B cell (primary cell): ENCODE data around the gene TRNP1. TPM values are rescaled to one million over a fixed set of nuclear protein-coding genes. Genes with fewer than 3 reads are reported as not detected.

Source experiments
- ATAC-seq: fragments of 200-7000 bp; cut with Tn5 transposase; one replicate; pipeline ENCODE4 v1.10.0; 2021; ENCODE audit warnings: low read depth, mild to moderate bottlenecking, moderate number of reproducible peaks, moderate library complexity
- CTCF ChIA-PET: fragments of 350-600 bp; sonication (Branson Sonifier 250); formaldehyde crosslinking; loops from one replicate; lab custom pipeline; 2021; ENCODE audit warnings: antibody characterized with exemption, inconsistent platforms; lab: Charles Lee
- POLR2A ChIA-PET: fragments of 350-600 bp; sonication (Branson Sonifier 250); formaldehyde crosslinking; loops from one replicate; lab custom pipeline; 2021; ENCODE audit warnings: antibody characterized with exemption; lab: Charles Lee
- DNase-seq: peaks from one replicate; pipeline ENCODE4 v3.0.0; 2013
- H2AFZ ChIP-seq: 2 replicates; pipeline ENCODE4 v1.6.1; 2012; ENCODE audit warnings: mild to moderate bottlenecking, low read depth, low read length; ENCODE audit not compliant: insufficient read depth, poor library complexity, severe bottlenecking
- H3K27ac ChIP-seq, 2 donors: 1 replicate in 1 of 2; 2 replicates in 1 of 2; pipeline ENCODE4 v1.5.1; 2012 to 2013; ENCODE audit warnings: low read length in 2 of 2, mild to moderate bottlenecking in 2 of 2, moderate library complexity in 1 of 2
- H3K27me3 ChIP-seq, 4 experiments: fragments of 200-600 bp in 1 of 4; sonication (generic) in 1 of 4; replicated peaks in 1 of 4; 1 replicate in 2 of 4; 2 replicates in 2 of 4; pipeline versions ENCODE4 v1.6.1 to v1.7.0; 2013 to 2016; ENCODE audit warnings: low read length in 3 of 4, mild to moderate bottlenecking in 2 of 4, mixed read lengths in 1 of 4, moderate library complexity in 1 of 4; ENCODE audit not compliant: insufficient read depth in 4 of 4, control insufficient read depth in 3 of 4; ENCODE audit errors: control extremely low read depth in 1 of 4
- H3K36me3 ChIP-seq, 2 experiments: replicated peaks in 1 of 2; 1 replicate in 1 of 2; 2 replicates in 1 of 2; pipeline versions ENCODE4 v1.6.1 to v1.7.1; 2013; ENCODE audit warnings: low read length in 1 of 2; ENCODE audit not compliant: insufficient read depth in 2 of 2, control insufficient read depth in 1 of 2; ENCODE audit errors: control extremely low read depth in 1 of 2, extremely low read depth in 1 of 2
- H3K4me1 ChIP-seq, 2 donors: fragments of 200-600 bp in 1 of 2; sonication (generic) in 1 of 2; 1 replicate in 1 of 2; 2 replicates in 1 of 2; pipeline versions ENCODE4 v1.5.1 to v1.6.1; 2013 to 2017; ENCODE audit warnings: low read length in 2 of 2; ENCODE audit not compliant: control insufficient read depth in 2 of 2, insufficient read depth in 2 of 2
- H3K4me2 ChIP-seq: replicated peaks from 2 replicates; pipeline ENCODE3; 2012; ENCODE audit warnings: mild to moderate bottlenecking, low read depth, low read length; ENCODE audit not compliant: poor library complexity, severe bottlenecking
- H3K4me3 ChIP-seq, 5 experiments: fragments of 200-600 bp in 1 of 5; sonication (generic) in 1 of 5; 1 replicate in 3 of 5; 2 replicates in 2 of 5; pipeline versions ENCODE4 v1.5.1 to v1.7.0; 2011 to 2016; ENCODE audit warnings: low read length in 4 of 5, mild to moderate bottlenecking in 4 of 5, low read depth in 2 of 5, control low read depth in 1 of 5, moderate library complexity in 1 of 5; ENCODE audit not compliant: insufficient read depth in 1 of 5; ENCODE audit errors: control extremely low read depth in 1 of 5, extremely low read depth in 1 of 5
- H3K79me2 ChIP-seq: fragments of 200-600 bp; sonication (generic); one replicate; pipeline ENCODE4 v1.6.0; 2016; ENCODE audit warnings: low read length; ENCODE audit not compliant: control insufficient read depth, insufficient read depth
- H3K9ac ChIP-seq: fragments of 200-600 bp; sonication (generic); 2 replicates; pipeline ENCODE4 v1.6.1; 2017; ENCODE audit warnings: mild to moderate bottlenecking, low read length, moderate library complexity
- H3K9me3 ChIP-seq, 3 donors: one replicate each; pipeline versions ENCODE4 v1.6.1 to v1.7.1; 2013; ENCODE audit warnings: low read length in 2 of 3; ENCODE audit not compliant: control insufficient read depth in 2 of 3, insufficient read depth in 1 of 3; ENCODE audit errors: control extremely low read depth in 1 of 3
- H4K20me1 ChIP-seq: 2 replicates; pipeline ENCODE4 v1.6.0; 2012; ENCODE audit warnings: mild to moderate bottlenecking, low read length; ENCODE audit not compliant: insufficient read depth, control insufficient read depth, poor library complexity, severe bottlenecking
- H3K27ac Mint-ChIP-seq: one replicate; pipeline ENCODE4 v1.8.0; 2021; ENCODE audit warnings: mixed read lengths
- H3K27me3 Mint-ChIP-seq: one replicate; pipeline ENCODE4 v1.8.0; 2021; ENCODE audit warnings: mixed read lengths
- H3K4me1 Mint-ChIP-seq: one replicate; pipeline ENCODE4 v1.8.0; 2021; ENCODE audit warnings: mixed read lengths
- H3K4me3 Mint-ChIP-seq: one replicate; pipeline ENCODE4 v1.8.0; 2021; ENCODE audit warnings: mixed read lengths
- H3K9me3 Mint-ChIP-seq: one replicate; pipeline ENCODE4 v1.8.0; 2022; ENCODE audit warnings: mixed read lengths; ENCODE audit not compliant: insufficient read depth
- EZH2 ChIP-seq: IDR thresholded peaks from 2 replicates; pipeline ENCODE4 v1.6.1; 2012; ENCODE audit warnings: borderline replicate concordance, low read depth, mild to moderate bottlenecking, moderate library complexity, low read length; ENCODE audit not compliant: insufficient read depth, poor library complexity, severe bottlenecking
- WGBS: methylation state at CpG from one replicate; pipeline ENCODE4 v1.1.5; 2013; ENCODE audit warnings: missing lambda C conversion rate; ENCODE audit not compliant: insufficient coverage; 5-methylcytosine and 5-hydroxymethylcytosine counted together
- intact Hi-C: fragments of 100-400 bp; cut with micrococcal nuclease; formaldehyde crosslinking; loops from one replicate; pipeline ENCODE4 v1.10.0; 2022
- polyA plus RNA-seq: library from polyadenylated mRNA; depleted of rRNA; stranded (reverse); fragments of >200 nt; gene quantifications from 2 replicates; pipeline ENCODE4 v1.2.3, GENCODE V29; 2012
- total RNA-seq, 2 donors: library from RNA; stranded (reverse); fragments of 120-200 nt in 1 of 2; gene quantifications; 1 replicate in 1 of 2; 2 replicates in 1 of 2; pipeline versions ENCODE4 v1.2.3 to v1.2.4, GENCODE V29; 2013 to 2022
- TF ChIP-seq, protein P1 (sequence below): fragments of 200-600 bp; IDR thresholded peaks from one replicate; pipeline ENCODE4 v1.8.0; 2022; ENCODE audit warnings: antibody characterized with exemption, mild to moderate bottlenecking

TRNP1 gene
- total and polyA plus RNA-seq, 2 donors (not counting 1 experiment from before 2014, with no cell fraction given), result 0.54 to 2.3 TPM

DNA sequence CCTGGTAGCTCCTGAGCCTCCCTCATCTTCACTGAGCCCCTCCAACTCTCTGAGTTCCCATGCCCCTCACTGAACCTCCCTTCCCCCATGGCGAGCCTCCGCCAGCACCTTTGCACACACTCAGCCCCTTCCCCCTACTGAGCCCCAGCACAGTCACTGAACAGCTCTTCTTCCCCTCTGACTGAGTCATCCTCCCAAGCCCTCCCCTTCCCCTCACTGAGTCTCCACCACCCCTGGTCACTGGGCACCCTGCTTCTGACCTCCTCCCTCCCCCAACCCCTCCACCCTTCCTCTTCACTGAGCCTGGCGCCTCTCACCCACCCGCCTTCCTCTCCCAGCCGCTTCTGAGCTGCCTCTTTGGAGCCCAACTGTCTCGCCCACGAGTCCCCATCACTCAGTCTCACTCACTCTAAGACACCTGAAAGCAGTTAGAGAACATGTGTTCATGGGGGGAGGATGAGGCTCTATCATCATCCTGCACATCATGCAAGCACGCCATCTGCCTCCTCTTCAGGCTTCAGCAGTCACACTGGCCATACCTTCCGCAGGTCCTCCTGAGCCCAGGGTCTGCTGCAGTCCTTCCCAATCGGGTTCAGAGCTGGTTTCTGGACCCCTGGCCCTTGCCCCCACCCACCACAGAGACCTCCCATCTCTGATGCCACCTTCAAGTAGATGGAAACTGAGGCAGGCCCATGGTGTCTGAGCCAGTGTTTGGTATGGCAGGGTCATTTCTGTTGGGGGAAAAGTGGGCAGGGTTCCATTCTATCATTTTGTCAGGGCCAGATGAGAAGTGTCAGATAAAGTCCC, 2.0 kb upstream of the TRNP1 start:
- no peak overlapping the region for H3K4me2 ChIP-seq
- intact Hi-C loops, result no loop called here

More for the DNA sequence above, 2.0 kb upstream of the TRNP1 start:
- Histone ChIP-seq H3K79me2 (no peaks in the 10 kb centered on the region), H3K4me3 (no peak overlapping the region), H3K9me3 (peaks cover 0 to 13% (median 0%) of the 10 kb centered on the region in 3 donors), H3K9ac (no peak overlapping the region), H2AFZ (no peak overlapping the region), H4K20me1 (no peaks in the 10 kb centered on the region), H3K27ac (no peak overlapping the region), H3K27me3 (peaks cover 0 to 45% (median 26%) of the 10 kb centered on the region in 4 experiments), H3K36me3 (no peaks in the 10 kb centered on the region), H3K4me1 (peaks cover 13% of the 10 kb centered on the region in 2 donors)
- H3K9me3 Mint-ChIP-seq, result no peaks in the 10 kb centered on the region
- TF ChIP-seq EZH2, result no peak
- TF ChIP-seq, protein P1, sequence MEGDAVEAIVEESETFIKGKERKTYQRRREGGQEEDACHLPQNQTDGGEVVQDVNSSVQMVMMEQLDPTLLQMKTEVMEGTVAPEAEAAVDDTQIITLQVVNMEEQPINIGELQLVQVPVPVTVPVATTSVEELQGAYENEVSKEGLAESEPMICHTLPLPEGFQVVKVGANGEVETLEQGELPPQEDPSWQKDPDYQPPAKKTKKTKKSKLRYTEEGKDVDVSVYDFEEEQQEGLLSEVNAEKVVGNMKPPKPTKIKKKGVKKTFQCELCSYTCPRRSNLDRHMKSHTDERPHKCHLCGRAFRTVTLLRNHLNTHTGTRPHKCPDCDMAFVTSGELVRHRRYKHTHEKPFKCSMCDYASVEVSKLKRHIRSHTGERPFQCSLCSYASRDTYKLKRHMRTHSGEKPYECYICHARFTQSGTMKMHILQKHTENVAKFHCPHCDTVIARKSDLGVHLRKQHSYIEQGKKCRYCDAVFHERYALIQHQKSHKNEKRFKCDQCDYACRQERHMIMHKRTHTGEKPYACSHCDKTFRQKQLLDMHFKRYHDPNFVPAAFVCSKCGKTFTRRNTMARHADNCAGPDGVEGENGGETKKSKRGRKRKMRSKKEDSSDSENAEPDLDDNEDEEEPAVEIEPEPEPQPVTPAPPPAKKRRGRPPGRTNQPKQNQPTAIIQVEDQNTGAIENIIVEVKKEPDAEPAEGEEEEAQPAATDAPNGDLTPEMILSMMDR, result no peak
- peak overlapping the region; percentile 14 for H3K4me3 Mint-ChIP-seq
- no peak for ATAC-seq
- H3K27ac Mint-ChIP-seq, result no peak overlapping the region
- H3K27me3 Mint-ChIP-seq, result peaks cover 36% of the 10 kb centered on the region
- ChIA-PET CTCF (no interaction called here), POLR2A (interaction anchor here (0.6 kb wide), 1 partner anchor 813 kb away, joined by 3 read pairs; no protein-coding TSS in a partner anchor)
- H3K4me1 Mint-ChIP-seq, result peaks cover 14% of the 10 kb centered on the region
- WGBS, result 70% methylated on average over 6 of the region's 10 CpGs
- peak; percentile 23 for DNase-seq
